SU-DHL-6 (cell line): Measurements from ENCODE around the gene PTTG1IP.

Experiments used
- H2AFZ ChIP-seq: fragments of 200-600 bp; sonication (generic); 2 replicates; pipeline ENCODE4 v1.6.1; 2014; ENCODE audit warnings: low read depth, mild to moderate bottlenecking, moderate library complexity, mixed read lengths, antibody characterized with exemption, low read length; ENCODE audit not compliant: severe bottlenecking
- H3F3A ChIP-seq: fragments of 200-600 bp; shearing (Covaris generic); 2 replicates; pipeline ENCODE4 v1.6.0; 2016; ENCODE audit warnings: antibody characterized with exemption, mild to moderate bottlenecking; ENCODE audit not compliant: insufficient read depth
- H3K27ac ChIP-seq: fragments of 200-600 bp; sonication (generic); 2 replicates; pipeline ENCODE4 v1.5.1; 2016; ENCODE audit warnings: low read depth, mild to moderate bottlenecking, low read length, moderate library complexity, mixed read lengths
- H3K27me3 ChIP-seq: fragments of 200-600 bp; sonication (generic), shearing (Covaris generic); 2 replicates; pipeline ENCODE4 v1.6.0; 2014; ENCODE audit warnings: mild to moderate bottlenecking, low read length
- H3K36me3 ChIP-seq: fragments of 200-600 bp; sonication (generic); 2 replicates; pipeline ENCODE4 v1.6.1; 2014; ENCODE audit warnings: mild to moderate bottlenecking, low read length, mixed read lengths
- H3K4me2 ChIP-seq: fragments of 300-600, 200-600 bp; shearing (Covaris generic), sonication (generic); 2 replicates; pipeline ENCODE4 v1.6.0; 2014; ENCODE audit warnings: low read length, low read depth, mild to moderate bottlenecking; ENCODE audit not compliant: poor library complexity, severe bottlenecking
- H3K4me3 ChIP-seq: fragments of 200-600 bp; sonication (generic); 2 replicates; pipeline ENCODE4 v1.5.1; 2014; ENCODE audit warnings: antibody characterized with exemption, low read length, mild to moderate bottlenecking, mixed read lengths; ENCODE audit not compliant: insufficient read depth, poor library complexity, severe bottlenecking
- H3K79me2 ChIP-seq: fragments of 200-600 bp; sonication (generic); 2 replicates; pipeline ENCODE4 v1.6.1; 2014; ENCODE audit warnings: mild to moderate bottlenecking, low read length, moderate library complexity; ENCODE audit not compliant: insufficient read depth
- H3K9ac ChIP-seq: fragments of 200-600 bp; sonication (generic); 2 replicates; pipeline ENCODE4 v1.7.0; 2014; ENCODE audit warnings: mild to moderate bottlenecking, low read length
- H3K9me2 ChIP-seq: fragments of 200-600 bp; sonication (generic); replicated peaks from 2 replicates; pipeline ENCODE4 v1.6.1; 2014; ENCODE audit warnings: low read length; ENCODE audit not compliant: insufficient read depth
- H3K9me3 ChIP-seq: fragments of 200-600 bp; sonication (generic); 2 replicates; pipeline ENCODE4 v1.6.1; 2014; ENCODE audit warnings: low read length, mixed read lengths; ENCODE audit not compliant: insufficient read depth
- H4K20me1 ChIP-seq: fragments of 200-600 bp; sonication (generic); 2 replicates; pipeline ENCODE4 v1.6.1; 2014; ENCODE audit warnings: low read depth, mild to moderate bottlenecking, antibody characterized with exemption, low read length, moderate library complexity, mixed read lengths
- EZH2phosphoT487 ChIP-seq: fragments of 200-600 bp; sonication (generic), shearing (Covaris generic); conservative IDR thresholded peaks from 2 replicates; pipeline ENCODE4 v1.6.1; 2018; ENCODE audit warnings: mild to moderate bottlenecking, antibody characterized with exemption, low read length, moderate library complexity, mixed read lengths
- TF ChIP-seq, protein P1 (sequence below): fragments of 200-600 bp; sonication (generic); IDR thresholded peaks from one replicate; pipeline ENCODE4 v1.5.1; 2017; ENCODE audit warnings: antibody characterized with exemption, mild to moderate bottlenecking, low read length, moderate library complexity; ENCODE audit not compliant: insufficient read depth, poor library complexity, severe bottlenecking

The PTTG1IP gene

DNA sequence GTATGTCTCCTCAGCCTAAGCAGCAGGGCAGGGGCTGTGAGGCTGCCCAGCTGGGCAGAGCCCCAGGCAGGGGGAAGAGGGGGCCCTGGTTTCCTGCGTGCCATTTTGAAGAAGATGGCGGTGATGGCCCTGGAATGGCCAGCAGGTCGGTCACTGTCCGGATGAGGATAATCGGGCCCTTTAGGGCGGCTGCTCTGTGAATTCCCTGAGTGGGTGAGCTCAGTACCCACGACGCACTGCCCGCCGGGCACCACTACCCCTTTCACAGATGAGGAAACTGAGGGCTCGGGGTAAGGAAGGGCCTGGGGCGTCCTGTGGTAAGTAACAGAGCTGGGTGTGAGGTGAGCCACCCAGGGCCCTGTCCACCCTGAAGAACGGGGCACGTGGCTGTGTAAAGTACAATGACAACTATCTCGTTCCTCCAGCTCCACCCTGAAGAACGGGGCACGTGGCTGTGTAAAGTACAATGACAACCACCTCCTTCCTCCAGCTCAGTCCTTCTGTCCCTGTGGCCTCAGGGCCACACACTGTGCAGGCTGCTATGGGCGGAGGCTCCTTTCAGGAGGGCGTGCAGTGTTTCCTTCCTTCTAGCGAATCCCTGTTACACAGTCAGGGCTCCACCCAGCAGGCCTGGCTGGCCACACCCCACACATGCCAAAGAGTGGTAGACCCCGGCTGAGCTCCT is 24.0 kb upstream of the PTTG1IP start:
- Histone ChIP-seq H3K4me2 (no peak overlapping the region), H3K9me2 (no peaks in the 10 kb centered on the region), H3K27me3 (no peaks in the 10 kb centered on the region), H3K9ac (no peak overlapping the region), H3K4me3 (no peak overlapping the region), H3K36me3 (no peaks in the 10 kb centered on the region), H4K20me1 (no peaks in the 10 kb centered on the region), H3K9me3 (no peaks in the 10 kb centered on the region), H3K79me2 (no peaks in the 10 kb centered on the region), H2AFZ (no peak overlapping the region), H3F3A (no peaks in the 10 kb centered on the region), H3K27ac (no peak overlapping the region)
- no peak for TF ChIP-seq EZH2phosphoT487
- TF ChIP-seq, protein P1, sequence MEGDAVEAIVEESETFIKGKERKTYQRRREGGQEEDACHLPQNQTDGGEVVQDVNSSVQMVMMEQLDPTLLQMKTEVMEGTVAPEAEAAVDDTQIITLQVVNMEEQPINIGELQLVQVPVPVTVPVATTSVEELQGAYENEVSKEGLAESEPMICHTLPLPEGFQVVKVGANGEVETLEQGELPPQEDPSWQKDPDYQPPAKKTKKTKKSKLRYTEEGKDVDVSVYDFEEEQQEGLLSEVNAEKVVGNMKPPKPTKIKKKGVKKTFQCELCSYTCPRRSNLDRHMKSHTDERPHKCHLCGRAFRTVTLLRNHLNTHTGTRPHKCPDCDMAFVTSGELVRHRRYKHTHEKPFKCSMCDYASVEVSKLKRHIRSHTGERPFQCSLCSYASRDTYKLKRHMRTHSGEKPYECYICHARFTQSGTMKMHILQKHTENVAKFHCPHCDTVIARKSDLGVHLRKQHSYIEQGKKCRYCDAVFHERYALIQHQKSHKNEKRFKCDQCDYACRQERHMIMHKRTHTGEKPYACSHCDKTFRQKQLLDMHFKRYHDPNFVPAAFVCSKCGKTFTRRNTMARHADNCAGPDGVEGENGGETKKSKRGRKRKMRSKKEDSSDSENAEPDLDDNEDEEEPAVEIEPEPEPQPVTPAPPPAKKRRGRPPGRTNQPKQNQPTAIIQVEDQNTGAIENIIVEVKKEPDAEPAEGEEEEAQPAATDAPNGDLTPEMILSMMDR, result no peak

DNA sequence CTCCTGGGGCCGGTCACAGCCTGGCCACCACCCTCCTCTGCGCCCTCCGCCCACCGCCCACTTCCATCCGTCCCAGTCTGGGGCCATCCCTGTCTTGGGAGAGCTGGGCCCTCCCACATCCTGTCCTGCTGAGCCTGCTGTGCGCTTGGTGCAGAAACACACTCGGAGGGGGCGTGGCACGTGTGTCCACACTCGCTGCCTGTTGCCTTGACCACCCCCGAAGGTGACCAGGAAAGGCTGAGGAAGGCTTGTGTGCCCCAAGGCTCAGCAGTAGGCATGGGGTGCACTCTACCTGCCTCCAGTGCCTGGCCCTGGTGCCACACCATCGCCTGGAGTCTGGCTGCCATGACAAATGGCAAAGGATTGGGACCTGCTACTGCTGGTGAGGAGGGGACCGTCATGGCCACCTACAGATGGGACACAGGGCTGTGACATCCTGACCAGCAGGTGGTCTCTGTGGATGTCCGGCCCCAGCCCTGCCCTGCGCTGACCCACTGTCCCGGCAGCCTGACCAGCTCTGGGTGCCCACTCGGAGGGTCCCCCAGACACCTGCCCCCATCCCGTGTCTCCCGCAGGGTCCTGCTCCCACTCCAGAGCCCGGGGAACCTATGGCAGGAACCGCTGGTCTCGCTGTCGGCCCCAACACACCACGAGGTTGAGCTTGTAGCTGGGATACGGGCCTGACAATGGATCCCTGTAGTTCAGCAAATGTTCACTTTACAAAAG is 23.2 kb upstream of the PTTG1IP start:
- H3K4me2 ChIP-seq, result no peak overlapping the region
- no peak overlapping the region for H3K9ac ChIP-seq
- no peak overlapping the region for H2AFZ ChIP-seq
- no peaks in the 10 kb centered on the region for H3K27me3 ChIP-seq
- no peaks in the 10 kb centered on the region for H3K79me2 ChIP-seq
- no peaks in the 10 kb centered on the region for H3F3A ChIP-seq
- H3K9me2 ChIP-seq, result no peaks in the 10 kb centered on the region
- no peaks in the 10 kb centered on the region for H4K20me1 ChIP-seq
- H3K36me3 ChIP-seq, result no peaks in the 10 kb centered on the region
- no peaks in the 10 kb centered on the region for H3K9me3 ChIP-seq
- H3K27ac ChIP-seq, result no peak overlapping the region
- no peak for TF ChIP-seq EZH2phosphoT487
- TF ChIP-seq, protein P1, result no peak
- no peak overlapping the region for H3K4me3 ChIP-seq

DNA sequence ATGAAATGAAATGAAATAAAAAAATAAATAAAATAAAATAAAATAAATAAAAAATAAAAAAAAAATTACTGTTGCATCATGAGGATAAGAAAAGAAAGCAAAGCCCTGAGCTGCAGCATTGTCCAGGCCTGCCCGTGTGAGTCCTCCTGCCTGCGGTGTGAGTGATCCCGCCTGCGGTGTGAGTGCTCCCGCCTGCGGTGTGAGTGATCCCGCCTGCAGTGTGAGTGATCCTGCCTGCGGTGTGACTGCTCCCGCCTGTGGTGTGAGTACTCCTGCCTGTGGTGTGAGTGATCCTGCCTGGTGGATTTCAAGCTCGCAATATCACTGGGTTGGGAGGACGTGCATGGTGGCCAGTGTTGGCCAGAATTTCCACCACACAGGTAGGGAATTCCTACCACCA is 22.4 kb upstream of the PTTG1IP start:
- no peaks in the 10 kb centered on the region for H3K27me3 ChIP-seq
- H2AFZ ChIP-seq, result no peak overlapping the region
- H4K20me1 ChIP-seq, result no peaks in the 10 kb centered on the region
- H3K9me2 ChIP-seq, result no peaks in the 10 kb centered on the region
- TF ChIP-seq, protein P1, result no peak
- no peak for TF ChIP-seq EZH2phosphoT487
- H3K36me3 ChIP-seq, result no peaks in the 10 kb centered on the region
- no peak overlapping the region for H3K4me2 ChIP-seq
- no peak overlapping the region for H3K27ac ChIP-seq
- H3K9ac ChIP-seq, result no peak overlapping the region
- H3F3A ChIP-seq, result no peaks in the 10 kb centered on the region
- H3K9me3 ChIP-seq, result no peaks in the 10 kb centered on the region
- no peak overlapping the region for H3K4me3 ChIP-seq
- no peaks in the 10 kb centered on the region for H3K79me2 ChIP-seq
